ENCODE measurements around the gene NADK2.
"Not testable (repeated sequence)": the region's sequence is repeated elsewhere in the genome, so short reads cannot be mapped to it uniquely, and the experiment has no call there.

The NADK2 gene, protein sequence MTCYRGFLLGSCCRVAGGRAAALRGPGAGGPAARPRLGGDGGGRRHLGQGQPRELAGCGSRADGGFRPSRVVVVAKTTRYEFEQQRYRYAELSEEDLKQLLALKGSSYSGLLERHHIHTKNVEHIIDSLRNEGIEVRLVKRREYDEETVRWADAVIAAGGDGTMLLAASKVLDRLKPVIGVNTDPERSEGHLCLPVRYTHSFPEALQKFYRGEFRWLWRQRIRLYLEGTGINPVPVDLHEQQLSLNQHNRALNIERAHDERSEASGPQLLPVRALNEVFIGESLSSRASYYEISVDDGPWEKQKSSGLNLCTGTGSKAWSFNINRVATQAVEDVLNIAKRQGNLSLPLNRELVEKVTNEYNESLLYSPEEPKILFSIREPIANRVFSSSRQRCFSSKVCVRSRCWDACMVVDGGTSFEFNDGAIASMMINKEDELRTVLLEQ

GRCh38 chr5:36241631-36242533 lies at the start of gene NADK2:
Gene NADK2, minus strand, starts transcription at chr5:36241925. Its CDS starts 127 bp downstream, at chr5:36241798.
- peak; percentile 84 to 89 for DNase-seq (ENCODE audit: extremely low read depth in 1 of 2, low read depth in 1 of 2)

- DNase-seq (ENCODE audit: extremely low read depth in 1 of 2, low read depth in 1 of 2) = no peak
Measured at GRCh38 chr5:36285837-36286615, 44.3 kb upstream of the NADK2 start.

DNA sequence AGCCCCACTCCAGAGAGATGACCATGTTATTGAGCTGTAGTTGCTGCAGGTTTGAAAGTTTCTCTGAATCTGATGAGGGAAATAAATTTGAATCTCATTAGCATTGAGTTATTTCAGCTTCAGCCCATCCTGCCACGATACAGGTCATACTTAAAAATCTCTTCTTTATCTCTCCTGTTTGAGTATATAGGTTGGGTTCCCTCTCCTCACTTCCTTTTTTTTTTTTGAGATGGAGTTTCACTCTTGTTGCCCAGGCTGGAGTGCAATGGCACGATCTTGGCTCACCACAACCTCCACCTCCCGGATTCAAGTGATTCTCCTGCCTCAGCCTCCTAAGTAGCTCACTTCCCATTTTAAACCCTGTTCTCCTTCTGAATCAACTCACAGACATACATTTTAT lies 42.0 kb upstream of the NADK2 start:
- not testable (repeated sequence) for DNase-seq (ENCODE audit: extremely low read depth in 1 of 2, low read depth in 1 of 2)

- DNase-seq (ENCODE audit: extremely low read depth in 1 of 2, low read depth in 1 of 2) = no peak
Measured at GRCh38 chr5:36281626-36282025, 39.9 kb upstream of the NADK2 start.

- no peak for DNase-seq (ENCODE audit: extremely low read depth in 1 of 2, low read depth in 1 of 2)
Measured at GRCh38 chr5:36279054-36279698, 37.5 kb upstream of the NADK2 start.

DNA sequence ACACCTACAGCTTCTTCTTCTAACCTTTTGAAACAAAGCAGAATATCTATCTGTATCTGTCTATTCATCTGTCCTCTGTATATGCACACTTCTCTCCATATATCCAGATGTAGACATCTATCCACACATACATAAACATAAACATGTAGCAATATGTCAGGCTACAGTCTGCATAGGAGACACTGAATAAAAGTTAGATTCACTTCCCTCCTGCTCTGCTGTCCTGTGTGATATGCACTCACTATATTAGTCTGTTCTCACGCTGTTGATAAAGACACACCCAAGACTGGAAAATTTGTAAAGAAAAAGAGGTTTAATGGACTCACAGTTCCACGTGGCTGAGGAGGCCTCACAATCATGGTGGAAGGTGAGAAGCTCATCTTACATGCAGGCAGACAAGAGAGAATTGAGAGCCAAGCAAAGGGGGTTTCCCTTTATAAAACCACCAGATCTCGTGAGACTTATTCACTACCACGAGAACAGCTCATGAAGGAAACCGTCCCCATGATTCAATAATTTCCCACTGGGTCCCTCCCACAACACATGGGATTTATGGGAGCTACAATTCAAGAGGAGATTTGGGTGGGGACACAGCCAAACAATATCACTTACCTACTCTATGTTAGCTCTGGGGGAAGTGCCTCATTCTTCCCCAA lies 35.9 kb upstream of the NADK2 start:
- no peak for DNase-seq (ENCODE audit: extremely low read depth in 1 of 2, low read depth in 1 of 2)

GRCh38 chr5:36276864-36277263 lies 35.1 kb upstream of the NADK2 start:
- DNase-seq (ENCODE audit: extremely low read depth in 1 of 2, low read depth in 1 of 2) = no peak

DNA sequence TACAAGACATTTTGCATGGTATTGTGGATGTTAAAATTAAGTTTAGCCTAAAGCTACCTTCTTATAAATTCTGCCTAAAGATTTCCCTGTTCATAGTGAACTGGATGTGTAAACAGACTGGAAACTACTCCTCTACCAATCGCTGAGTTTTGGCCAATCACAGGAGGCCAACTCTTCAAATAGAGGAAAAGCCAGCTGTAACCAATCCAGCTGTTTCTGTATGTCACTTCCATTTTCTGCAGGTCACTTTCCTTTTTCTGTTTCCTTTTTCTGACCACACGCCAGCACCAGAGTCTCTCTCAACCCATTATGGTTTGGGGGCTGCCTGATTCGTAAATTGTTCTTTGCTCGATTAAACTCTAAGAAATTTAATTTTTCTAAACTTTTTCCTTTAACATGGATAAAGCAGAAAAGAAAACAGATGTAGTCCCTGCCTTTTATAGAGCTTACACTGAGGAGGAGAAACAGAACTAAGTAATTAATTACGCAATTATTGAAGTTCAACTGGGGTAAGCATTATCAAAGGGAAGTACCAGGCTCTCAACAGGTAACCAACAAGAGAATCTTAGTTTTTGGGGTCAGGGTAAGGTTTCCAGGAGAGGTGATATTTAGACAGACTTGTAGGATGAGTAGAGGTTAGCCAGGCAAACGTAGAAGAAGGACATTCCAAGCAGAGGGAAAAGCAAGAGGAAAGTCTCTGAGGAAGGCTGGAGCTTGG lies 32.2 kb upstream of the NADK2 start:
- DNase-seq (ENCODE audit: extremely low read depth in 1 of 2, low read depth in 1 of 2) = no peak

DNA sequence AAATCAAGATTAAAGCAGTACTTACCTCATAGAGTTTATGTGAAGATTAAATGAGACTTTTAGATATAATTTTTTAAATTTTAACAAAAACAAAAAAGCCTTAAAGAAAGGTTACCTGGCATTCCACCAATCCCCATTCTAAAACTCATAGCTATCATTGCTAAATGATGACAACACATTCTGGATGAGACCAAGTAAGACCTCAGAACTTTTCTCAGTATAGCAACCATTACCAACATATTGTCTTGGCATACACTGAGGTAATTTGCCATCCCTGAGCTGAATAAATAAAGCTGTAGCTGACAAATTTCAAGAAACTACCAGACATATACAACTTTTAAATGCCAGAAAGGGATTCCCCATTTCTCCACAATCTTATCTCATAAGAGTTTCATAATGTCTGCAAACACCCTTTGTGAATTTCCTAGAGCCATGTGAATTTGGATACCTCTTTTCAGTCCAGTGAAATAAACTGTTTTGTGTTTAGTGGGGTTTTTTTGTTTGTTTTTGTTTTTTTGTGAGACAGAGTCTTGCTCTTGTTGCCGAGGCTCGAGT lies 30.5 kb upstream of the NADK2 start:
- DNase-seq (ENCODE audit: extremely low read depth in 1 of 2, low read depth in 1 of 2) = no peak

DNA sequence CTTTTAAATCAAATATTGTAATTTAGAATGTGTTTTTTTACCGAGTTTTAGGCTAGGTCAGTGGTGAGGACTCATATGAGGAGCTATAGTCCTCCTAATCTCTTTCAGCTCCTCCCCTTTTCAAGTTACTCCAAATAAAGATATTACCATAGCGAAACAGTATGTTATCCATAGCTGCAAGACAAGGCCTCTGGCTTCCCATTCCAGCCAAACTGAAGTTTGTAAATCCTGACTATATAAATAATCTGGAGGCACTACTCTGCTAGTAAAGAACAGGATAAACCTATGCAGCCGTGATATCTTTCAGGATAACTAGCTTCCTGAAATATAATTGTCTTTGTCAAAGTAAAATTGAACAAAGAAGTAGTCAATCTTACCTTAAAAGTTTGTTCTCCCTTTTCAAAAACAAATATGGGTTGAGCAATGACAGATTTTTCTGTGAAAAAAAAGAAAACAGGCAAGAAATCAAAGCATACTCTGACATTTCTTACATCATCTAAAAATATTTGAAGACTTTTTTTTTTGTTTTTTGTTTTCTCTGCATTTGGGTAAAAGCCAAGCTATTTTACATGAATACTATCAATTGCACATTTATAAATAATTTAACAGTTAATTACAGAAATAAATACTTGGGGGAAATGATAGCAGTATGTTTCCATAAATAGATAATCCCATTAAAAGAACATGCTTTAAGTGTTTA lies 29.3 kb upstream of the NADK2 start:
- no peak for DNase-seq (ENCODE audit: extremely low read depth in 1 of 2, low read depth in 1 of 2)

GRCh38 chr5:36270175-36270574 lies 28.4 kb upstream of the NADK2 start:
- DNase-seq (ENCODE audit: extremely low read depth in 1 of 2, low read depth in 1 of 2) = no peak

DNA sequence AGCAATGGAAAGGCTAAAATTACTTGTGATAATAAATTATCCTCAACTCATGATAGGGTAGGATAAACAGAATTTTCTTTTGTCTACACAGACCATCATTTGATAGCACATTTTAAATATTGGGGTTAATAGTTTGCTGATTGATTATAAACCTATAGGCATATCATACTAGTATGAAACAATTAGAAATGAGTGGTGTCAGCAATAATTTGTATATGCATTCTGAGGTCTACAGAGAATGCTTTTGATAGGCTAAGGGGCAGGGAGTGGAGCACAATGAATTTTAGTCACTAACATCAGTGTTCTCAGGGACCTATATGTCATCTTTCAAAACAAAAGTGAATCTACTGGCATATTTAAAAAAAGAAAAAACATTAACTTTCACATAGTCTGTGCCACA lies 27.8 kb upstream of the NADK2 start:
- DNase-seq (ENCODE audit: extremely low read depth in 1 of 2, low read depth in 1 of 2) = no peak

- DNase-seq (ENCODE audit: extremely low read depth in 1 of 2, low read depth in 1 of 2) = no peak
Measured at GRCh38 chr5:36267905-36268304, 26.2 kb upstream of the NADK2 start.

DNA sequence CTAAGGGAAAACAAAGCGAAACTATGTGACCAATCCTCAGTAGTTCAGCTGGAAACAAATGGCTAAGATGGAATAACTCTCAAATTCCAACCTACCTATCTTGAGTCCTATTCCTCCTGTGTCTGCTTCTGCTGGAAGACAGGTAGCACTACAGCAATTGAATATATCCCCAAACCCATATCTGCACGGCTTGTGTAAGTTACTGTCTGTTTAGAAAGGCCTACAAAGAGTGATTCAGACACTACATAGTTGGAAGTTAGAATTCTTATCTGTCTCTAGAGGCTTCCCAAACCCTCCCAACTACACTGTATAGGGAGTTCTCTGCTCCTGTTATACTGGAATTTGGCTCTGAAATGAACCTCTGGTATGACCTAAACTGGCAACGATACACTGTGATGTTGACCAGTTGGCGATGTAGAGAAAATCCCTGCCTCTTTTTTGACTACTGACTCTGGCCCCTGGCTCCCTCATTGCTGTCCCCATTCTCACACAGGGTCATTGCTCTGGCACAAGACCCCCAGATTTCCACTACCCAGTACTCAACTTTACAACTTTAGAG lies 22.6 kb upstream of the NADK2 start:
- DNase-seq (ENCODE audit: extremely low read depth in 1 of 2, low read depth in 1 of 2) = no peak

DNA sequence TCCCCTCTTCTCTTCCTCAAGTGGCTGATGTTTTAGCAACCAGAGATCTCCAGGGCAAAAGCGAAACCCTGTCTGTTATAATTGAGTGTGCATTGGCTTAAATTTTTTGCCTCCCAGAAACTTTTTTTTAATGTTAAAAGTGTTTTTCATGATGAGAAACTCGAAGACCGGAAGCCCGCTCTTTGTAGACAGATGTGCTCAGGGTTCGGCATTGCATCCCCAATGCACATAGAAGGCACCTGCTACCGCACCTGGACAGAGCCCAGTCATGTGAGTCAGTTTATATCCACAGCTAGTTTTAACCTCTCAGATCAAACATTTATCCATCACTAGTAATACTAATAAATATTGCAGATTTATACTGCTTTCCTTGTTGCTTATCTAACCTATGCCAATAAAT lies 19.5 kb upstream of the NADK2 start:
- no peak for DNase-seq (ENCODE audit: extremely low read depth in 1 of 2, low read depth in 1 of 2)

- DNase-seq (ENCODE audit: extremely low read depth in 1 of 2, low read depth in 1 of 2) = no peak
Measured at GRCh38 chr5:36253575-36253974, 11.8 kb upstream of the NADK2 start.

- no peak for DNase-seq (ENCODE audit: extremely low read depth in 1 of 2, low read depth in 1 of 2)
Measured at GRCh38 chr5:36252722-36253365, 11.1 kb upstream of the NADK2 start.

- DNase-seq (ENCODE audit: extremely low read depth in 1 of 2, low read depth in 1 of 2) = no peak
Measured at GRCh38 chr5:36251218-36251617, 9.5 kb upstream of the NADK2 start.
